Activated naive CD4-positive, alpha-beta T cell treated with anti-CD3 and anti-CD28 coated beads for 36 hours (primary cell): ENCODE measurements around the gene CYP4F3. TPM values are rescaled to one million over a fixed set of nuclear protein-coding genes. Genes with fewer than 3 reads are reported as not detected.
"Not testable (repeated sequence)": the region's sequence is repeated elsewhere in the genome, so short reads cannot be mapped to it uniquely, and the experiment has no call there.

Experiments used
- CTCF ChIA-PET: fragments of 350-600 bp; sonication (Branson Sonifier 250); formaldehyde crosslinking; loops from one replicate; lab custom pipeline; 2021; ENCODE audit warnings: antibody characterized with exemption; lab: Charles Lee
- DNase-seq: peaks from one replicate; pipeline ENCODE4 v3.0.0-alpha.2; 2020
- H3K27ac Mint-ChIP-seq: one replicate; pipeline ENCODE4 v1.8.0; 2021; ENCODE audit warnings: mild to moderate bottlenecking, mixed read lengths
- H3K27me3 Mint-ChIP-seq: one replicate; pipeline ENCODE4 v1.8.0; 2021; ENCODE audit warnings: low read depth, mixed read lengths
- H3K36me3 Mint-ChIP-seq: one replicate; pipeline ENCODE4 v1.8.0; 2021; ENCODE audit warnings: low read depth, mixed read lengths
- H3K4me1 Mint-ChIP-seq: one replicate; pipeline ENCODE4 v1.8.0; 2021; ENCODE audit warnings: low read depth, mixed read lengths
- H3K4me3 Mint-ChIP-seq: one replicate; pipeline ENCODE4 v1.8.0; 2021; ENCODE audit warnings: mild to moderate bottlenecking, moderate library complexity, mixed read lengths
- H3K9me3 Mint-ChIP-seq: one replicate; pipeline ENCODE4 v1.8.0; 2021; ENCODE audit warnings: mixed read lengths
- intact Hi-C: fragments of 100-400 bp; cut with micrococcal nuclease; formaldehyde crosslinking; loops from one replicate; pipeline ENCODE4 v1.15.1; 2023
- total RNA-seq, 2 experiments: library from RNA; stranded (reverse); gene quantifications; one replicate each; pipeline ENCODE4 v1.2.3, GENCODE V29; 2021

Gene CYP4F3
- total RNA-seq, 2 experiments from 2014 or later, result 0.62 to 0.76 TPM

DNA sequence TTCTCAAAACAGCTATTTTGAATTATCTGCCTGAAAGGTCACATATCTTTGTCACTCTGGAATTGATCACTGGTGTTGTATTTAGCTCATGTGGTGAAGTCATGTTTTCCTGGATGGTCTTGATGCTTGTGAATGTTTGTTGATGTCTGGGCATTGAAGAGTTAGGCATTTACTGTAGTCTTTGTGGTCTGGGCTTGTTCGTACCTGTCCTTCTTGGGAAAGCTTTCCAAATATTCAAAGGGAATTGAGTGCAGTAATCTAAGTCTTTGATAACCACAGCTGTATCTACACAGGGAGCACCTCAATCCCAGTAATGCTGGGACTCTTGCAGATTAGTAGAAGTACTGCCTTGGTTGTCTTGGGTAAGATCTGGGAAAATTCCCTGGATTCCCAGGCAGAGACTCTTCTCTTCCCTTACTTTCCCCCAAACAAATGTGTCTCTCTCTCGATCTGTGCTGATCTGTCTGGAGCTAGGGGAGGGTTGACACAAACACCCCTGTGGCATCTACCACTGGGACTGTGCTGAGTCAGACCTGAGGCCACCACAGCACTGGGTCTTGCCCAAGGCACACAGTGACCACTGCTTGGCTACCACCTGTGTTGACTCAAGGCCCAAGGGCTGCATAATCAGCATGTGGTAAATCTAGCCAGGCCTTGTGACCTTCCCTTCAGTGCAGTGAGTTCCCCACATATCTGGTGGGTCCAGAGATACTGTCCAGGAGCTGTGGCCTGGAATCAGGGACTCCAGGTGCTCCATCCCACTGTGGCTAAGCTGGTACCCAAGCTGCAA lies 5.5 kb upstream of the CYP4F3 start:
- H3K4me1 Mint-ChIP-seq, result no peaks in the 10 kb centered on the region
- peaks cover 12% of the 10 kb centered on the region for H3K27me3 Mint-ChIP-seq
- no peak overlapping the region for H3K4me3 Mint-ChIP-seq
- CTCF ChIA-PET, result no interaction called here
- H3K36me3 Mint-ChIP-seq, result no peaks in the 10 kb centered on the region
- no peak for DNase-seq
- intact Hi-C loops, result no loop called here
- H3K27ac Mint-ChIP-seq, result no peak overlapping the region
- H3K9me3 Mint-ChIP-seq, result no peaks in the 10 kb centered on the region

- Mint-ChIP-seq H3K9me3 (no peaks in the 10 kb centered on the region), H3K27ac (no peak overlapping the region), H3K27me3 (peaks cover 12% of the 10 kb centered on the region), H3K4me3 (no peak overlapping the region), H3K36me3 (no peaks in the 10 kb centered on the region), H3K4me1 (no peaks in the 10 kb centered on the region)
- intact Hi-C loops, result no loop called here
- CTCF ChIA-PET, result no interaction called here
- no peak for DNase-seq
These were observed 4.7 kb upstream of the CYP4F3 start for GRCh38 chr19:15636026-15636425.

DNA sequence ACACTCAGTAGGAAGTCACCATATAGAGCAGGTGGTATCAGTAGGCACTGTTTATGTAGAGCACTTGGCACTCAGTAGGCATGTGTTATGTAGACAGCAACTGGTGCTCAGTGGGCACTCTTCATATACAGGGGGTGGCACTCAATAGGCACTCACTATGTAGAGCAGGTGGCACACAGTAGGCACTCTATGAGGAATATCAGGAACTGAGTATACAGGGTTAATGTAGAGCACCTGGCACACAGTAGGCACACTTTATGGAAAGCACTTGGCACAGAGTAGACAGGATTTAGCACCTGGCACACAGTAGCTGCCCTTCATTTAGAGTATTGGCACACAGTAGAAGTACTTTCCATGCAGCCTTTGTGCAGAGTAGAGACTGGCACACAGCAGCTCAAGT lies 1.1 kb upstream of the CYP4F3 start:
- Mint-ChIP-seq H3K36me3 (no peaks in the 10 kb centered on the region), H3K4me3 (no peak overlapping the region), H3K27ac (no peak overlapping the region), H3K4me1 (no peaks in the 10 kb centered on the region), H3K27me3 (peaks cover 9% of the 10 kb centered on the region), H3K9me3 (no peaks in the 10 kb centered on the region)
- DNase-seq, result no peak
- CTCF ChIA-PET, result no interaction called here
- intact Hi-C loops, result no loop called here

DNA sequence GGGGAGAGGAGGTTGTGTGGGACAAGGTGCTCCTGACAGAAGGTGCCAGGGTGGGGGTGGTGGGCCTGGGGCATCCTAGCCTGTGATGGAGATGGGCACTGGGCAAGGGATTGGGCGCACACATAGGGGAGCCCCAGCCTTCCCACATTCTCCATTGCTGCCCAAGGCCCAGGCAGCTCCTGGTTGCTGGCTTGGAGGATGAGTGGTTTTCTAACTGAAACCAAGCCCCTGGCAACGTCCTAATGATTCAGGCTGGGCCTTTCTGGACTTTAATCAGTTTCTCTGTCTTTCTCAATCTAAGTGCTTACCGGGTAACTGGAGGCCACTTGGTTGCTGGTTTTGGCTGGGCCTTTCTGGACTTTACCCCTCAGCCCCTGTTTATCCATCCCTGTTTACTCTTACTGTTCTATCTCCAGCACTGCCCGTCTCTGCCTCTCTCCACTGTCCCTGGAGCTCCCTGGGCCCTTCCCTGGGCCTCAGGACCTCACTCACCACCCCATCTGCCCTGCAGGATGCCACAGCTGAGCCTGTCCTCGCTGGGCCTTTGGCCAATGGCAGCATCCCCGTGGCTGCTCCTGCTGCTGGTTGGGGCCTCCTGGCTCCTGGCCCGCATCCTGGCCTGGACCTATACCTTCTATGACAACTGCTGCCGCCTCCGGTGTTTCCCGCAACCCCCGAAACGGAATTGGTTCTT lies 354 bp downstream of the CYP4F3 start:
- CTCF ChIA-PET, result no interaction called here

DNA sequence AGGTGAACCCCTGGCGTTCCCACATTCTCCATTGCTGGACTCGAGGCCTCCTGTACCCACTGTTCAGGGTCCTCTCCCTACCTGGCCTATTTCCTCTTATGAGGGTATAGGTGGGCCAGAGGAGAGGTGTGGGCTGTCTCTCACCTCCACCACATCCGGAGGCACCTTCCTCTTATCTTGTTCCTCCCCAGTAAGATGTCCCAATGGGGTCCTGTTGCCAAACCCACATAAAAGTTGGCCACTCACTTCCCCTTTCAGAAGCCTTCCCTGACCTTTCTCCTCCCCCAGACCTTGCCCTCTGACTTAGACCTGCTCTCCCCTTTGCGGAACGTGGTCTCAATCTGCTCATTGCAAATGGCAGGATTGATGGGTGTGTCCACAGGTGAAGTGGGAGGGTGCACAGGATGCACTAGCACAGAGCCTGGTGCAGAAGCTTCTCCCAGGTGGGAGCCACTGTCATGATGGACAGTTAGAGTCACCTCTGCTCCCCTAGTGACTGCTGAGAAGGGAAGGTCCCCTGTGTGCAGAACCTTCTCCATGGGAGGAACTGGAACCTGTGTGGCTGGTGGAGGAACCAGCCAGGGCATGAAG lies 1.3 kb downstream of the CYP4F3 start:
- Mint-ChIP-seq H3K27me3 (no peaks in the 10 kb centered on the region), H3K9me3 (no peaks in the 10 kb centered on the region), H3K27ac (no peak overlapping the region), H3K4me1 (no peaks in the 10 kb centered on the region), H3K36me3 (no peaks in the 10 kb centered on the region), H3K4me3 (no peak overlapping the region)
- no peak for DNase-seq
- CTCF ChIA-PET, result no interaction called here
- intact Hi-C loops, result no loop called here

More for the DNA sequence above, 354 bp downstream of the CYP4F3 start:
- H3K27me3 Mint-ChIP-seq, result no peaks in the 10 kb centered on the region
- H3K4me1 Mint-ChIP-seq, result no peaks in the 10 kb centered on the region
- no peaks in the 10 kb centered on the region for H3K36me3 Mint-ChIP-seq
- no peak overlapping the region for H3K4me3 Mint-ChIP-seq
- DNase-seq, result no peak
- intact Hi-C loops, result no loop called here
- no peaks in the 10 kb centered on the region for H3K9me3 Mint-ChIP-seq
- no peak overlapping the region for H3K27ac Mint-ChIP-seq

DNA sequence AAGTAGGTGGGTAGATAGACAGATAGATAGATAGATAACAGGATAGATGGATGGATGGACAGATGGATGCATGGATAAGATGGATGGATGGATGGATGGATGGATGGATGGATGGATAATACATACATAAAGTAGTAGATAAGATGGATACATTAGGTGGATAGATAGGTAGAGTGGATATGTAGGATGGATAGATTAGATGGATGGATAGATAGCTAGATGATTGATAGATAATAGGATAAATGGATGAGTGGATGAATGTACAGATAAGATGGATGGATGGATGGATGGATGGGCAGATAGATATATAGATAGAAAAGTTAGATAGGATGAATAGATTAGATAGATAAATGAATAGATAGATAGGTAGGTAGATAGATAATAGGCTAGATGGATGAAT lies 2.1 kb downstream of the CYP4F3 start:
- Mint-ChIP-seq H3K4me1 (no peaks in the 10 kb centered on the region), H3K9me3 (no peaks in the 10 kb centered on the region), H3K4me3 (no peak overlapping the region), H3K36me3 (no peaks in the 10 kb centered on the region), H3K27ac (no peak overlapping the region), H3K27me3 (no peaks in the 10 kb centered on the region)
- CTCF ChIA-PET, result no interaction called here
- no peak for DNase-seq
- intact Hi-C loops, result no loop called here

- CTCF ChIA-PET, result no interaction called here
- intact Hi-C loops, result no loop called here
- H3K4me3 Mint-ChIP-seq, result no peak overlapping the region
- no peaks in the 10 kb centered on the region for H3K27me3 Mint-ChIP-seq
- no peaks in the 10 kb centered on the region for H3K9me3 Mint-ChIP-seq
- H3K36me3 Mint-ChIP-seq, result no peaks in the 10 kb centered on the region
- H3K27ac Mint-ChIP-seq, result no peak overlapping the region
- no peaks in the 10 kb centered on the region for H3K4me1 Mint-ChIP-seq
- DNase-seq, result no peak
These were observed 2.7 kb downstream of the CYP4F3 start for GRCh38 chr19:15643387-15643786.

DNA sequence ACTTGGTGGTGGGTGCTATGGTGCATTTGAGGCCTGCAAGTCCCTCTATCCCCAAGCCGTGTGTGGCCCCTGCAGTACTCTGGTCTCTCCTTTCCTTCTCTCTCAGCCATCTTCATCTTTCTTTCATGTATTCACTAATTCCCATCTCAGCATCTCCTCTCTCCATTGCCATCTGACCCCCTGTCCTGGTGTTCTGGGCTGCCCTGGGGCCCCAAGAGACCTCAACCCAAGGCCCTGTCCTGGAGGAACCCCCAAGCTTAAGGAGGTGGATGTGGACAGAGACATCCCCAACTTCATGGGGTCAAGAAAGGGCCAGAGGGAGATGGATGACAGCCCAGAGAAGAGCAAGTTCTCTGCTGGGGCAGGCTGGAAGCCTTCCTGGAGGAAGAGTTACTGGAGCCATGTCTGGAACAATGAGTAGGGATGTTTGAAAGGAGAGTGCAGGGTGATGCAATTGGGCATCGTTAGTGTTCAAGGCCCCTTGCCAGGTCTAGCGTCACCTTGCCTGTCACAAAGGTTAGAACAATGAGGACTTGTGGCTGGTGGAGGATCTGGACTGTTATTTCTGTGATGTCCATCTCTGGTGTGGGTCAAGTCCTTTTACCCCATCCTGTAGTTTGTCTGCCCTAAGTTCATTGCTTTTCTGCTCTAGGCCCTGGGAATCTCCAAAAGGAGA lies 3.5 kb downstream of the CYP4F3 start:
- CTCF ChIA-PET, result interaction anchor here (1.0 kb wide), 1 partner anchor 15 kb away, joined by 3 read pairs; no protein-coding TSS in a partner anchor
- Mint-ChIP-seq H3K9me3 (no peaks in the 10 kb centered on the region), H3K4me3 (no peak overlapping the region), H3K4me1 (no peaks in the 10 kb centered on the region), H3K27me3 (no peaks in the 10 kb centered on the region), H3K36me3 (no peaks in the 10 kb centered on the region), H3K27ac (no peak overlapping the region)
- intact Hi-C loops, result no loop called here
- DNase-seq, result no peak

- Mint-ChIP-seq H3K9me3 (no peaks in the 10 kb centered on the region), H3K27me3 (no peaks in the 10 kb centered on the region), H3K4me3 (no peak overlapping the region), H3K4me1 (no peaks in the 10 kb centered on the region), H3K27ac (no peak overlapping the region), H3K36me3 (no peaks in the 10 kb centered on the region)
- DNase-seq, result no peak
- CTCF ChIA-PET, result interaction anchor here (1.0 kb wide), 1 partner anchor 15 kb away, joined by 3 read pairs; no protein-coding TSS in a partner anchor
- intact Hi-C loops, result no loop called here
These were observed 4.1 kb downstream of the CYP4F3 start for GRCh38 chr19:15644816-15645215.

DNA sequence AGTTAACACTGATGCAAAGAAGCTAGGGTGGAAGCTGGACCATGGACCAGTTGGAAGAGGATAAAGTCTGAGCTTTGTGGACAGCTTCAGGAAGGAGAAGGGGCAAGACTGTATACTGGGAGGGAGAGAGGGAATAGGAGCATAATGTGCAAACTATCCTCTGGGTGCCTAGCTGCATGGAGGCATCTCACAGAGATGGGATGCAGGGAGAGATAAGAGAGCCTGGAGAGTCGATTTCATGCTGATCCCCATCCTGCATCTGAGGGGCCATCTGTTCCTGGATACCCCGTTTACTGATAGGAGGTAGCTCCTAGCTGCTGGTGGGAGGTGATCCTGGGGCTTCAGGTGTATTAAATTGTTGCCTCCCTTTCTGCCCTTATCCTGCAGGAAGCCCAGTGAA lies 8.8 kb downstream of the CYP4F3 start:
- no peak overlapping the region for H3K27ac Mint-ChIP-seq
- no peaks in the 10 kb centered on the region for H3K4me1 Mint-ChIP-seq
- CTCF ChIA-PET, result interaction anchor here (1.5 kb wide), 1 partner anchor 19 kb away, joined by 3 read pairs; no protein-coding TSS in a partner anchor
- H3K4me3 Mint-ChIP-seq, result no peak overlapping the region
- no peaks in the 10 kb centered on the region for H3K36me3 Mint-ChIP-seq
- no peak for DNase-seq
- intact Hi-C loops, result no loop called here
- H3K9me3 Mint-ChIP-seq, result no peaks in the 10 kb centered on the region
- peaks cover 17% of the 10 kb centered on the region for H3K27me3 Mint-ChIP-seq

- H3K36me3 Mint-ChIP-seq, H3K4me3 Mint-ChIP-seq, H3K9me3 Mint-ChIP-seq, DNase-seq, H3K27ac Mint-ChIP-seq, H3K4me1 Mint-ChIP-seq, intact Hi-C loops: not testable (repeated sequence)
- CTCF ChIA-PET, result interaction anchor here (1.5 kb wide), 1 partner anchor 19 kb away, joined by 3 read pairs; no protein-coding TSS in a partner anchor
- H3K27me3 Mint-ChIP-seq, result peaks cover 22% of the 10 kb centered on the region
These were observed 9.4 kb downstream of the CYP4F3 start for GRCh38 chr19:15650123-15650522.

DNA sequence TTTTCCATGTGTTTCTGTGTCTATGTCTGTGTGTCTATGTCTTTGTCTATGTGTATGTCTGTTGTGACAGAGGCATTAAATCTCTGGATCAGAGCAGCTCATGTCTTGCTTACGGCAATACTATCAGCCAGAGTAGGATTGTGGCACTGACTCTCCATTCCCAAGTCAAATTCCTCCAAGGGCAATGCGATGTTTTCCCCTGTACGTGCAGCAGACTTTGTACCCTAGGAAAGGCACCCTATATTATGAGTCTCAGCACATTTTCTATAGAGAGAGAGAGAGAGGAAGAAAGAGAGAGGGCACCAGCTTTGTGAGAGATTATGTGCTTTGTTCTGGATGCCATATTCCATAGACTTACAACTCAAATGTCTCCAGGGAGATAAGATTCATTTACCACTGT lies 11.1 kb downstream of the CYP4F3 start:
- DNase-seq, result no peak
- Mint-ChIP-seq H3K27ac (no peak overlapping the region), H3K4me1 (no peaks in the 10 kb centered on the region), H3K4me3 (no peak overlapping the region), H3K36me3 (no peaks in the 10 kb centered on the region), H3K9me3 (no peaks in the 10 kb centered on the region), H3K27me3 (peaks cover 24% of the 10 kb centered on the region)
- intact Hi-C loops, result no loop called here
- CTCF ChIA-PET, result no interaction called here
